ENCODE results near the gene NFATC2IP. TPM values are rescaled to one million over a fixed set of nuclear protein-coding genes. Genes with fewer than 3 reads are reported as not detected.

NFATC2IP gene
- total RNA-seq, 1 donor from 2014 or later: 110 TPM

Other genes starting within 250 kb of the NFATC2IP start
- 1,175 and 1,207 TPM in 2 replicates for gene EIF3C, start 239.5 kb upstream of the NFATC2IP start, total RNA-seq
- gene NPIPB9, start 199.2 kb upstream of the NFATC2IP start, total RNA-seq: 2.4 and 5.3 TPM in 2 replicates
- 319 and 337 TPM in 2 replicates for gene ATXN2L, start 127.9 kb upstream of the NFATC2IP start, total RNA-seq
- gene TUFM, start 104.6 kb upstream of the NFATC2IP start, total RNA-seq: 261 and 264 TPM in 2 replicates
- gene SH2B1, start 87.1 kb upstream of the NFATC2IP start, total RNA-seq: 54.2 and 56.2 TPM in 2 replicates
- gene ATP2A1, start 72.4 kb upstream of the NFATC2IP start, total RNA-seq: 2.6 and 3.3 TPM in 2 replicates
- 18.3 and 21.1 TPM in 2 replicates for gene RABEP2, start 25.7 kb upstream of the NFATC2IP start, total RNA-seq
- gene CD19, start 19.0 kb upstream of the NFATC2IP start, total RNA-seq: not detected in 2 replicates
- 21.2 and 26.9 TPM in 2 replicates for gene SPNS1, start 23.8 kb downstream of the NFATC2IP start, total RNA-seq
- gene LAT, start 34.1 kb downstream of the NFATC2IP start, total RNA-seq: 230 and 234 TPM in 2 replicates

Data from activated T-helper 1 cell treated with anti-CD3 and anti-CD28 coated beads, Interleukin-12 subunit alpha, Interleukin-12 subunit beta, Interleukin-2, Interleukin-4 antibody, amounts not matched to agents 30 ng/mL and 10 ng/mL and 1 ng/mL, durations not matched to agents 14 hours and 24 hours and 36 hours (primary cell).